HK-2 (cell line): Measurements from ENCODE around the gene FCRLA.
A peak's percentile ranks its signal among the peaks of the same experiment; 100 is the strongest.
"Not testable (repeated sequence)": the region's sequence is repeated elsewhere in the genome, so short reads cannot be mapped to it uniquely, and the experiment has no call there.

ENCODE experiments used
- DNase-seq: peaks from one replicate; pipeline ENCODE4 v3.0.0-alpha.2; 2018; ENCODE audit not compliant: unreplicated experiment

Gene FCRLA

DNA sequence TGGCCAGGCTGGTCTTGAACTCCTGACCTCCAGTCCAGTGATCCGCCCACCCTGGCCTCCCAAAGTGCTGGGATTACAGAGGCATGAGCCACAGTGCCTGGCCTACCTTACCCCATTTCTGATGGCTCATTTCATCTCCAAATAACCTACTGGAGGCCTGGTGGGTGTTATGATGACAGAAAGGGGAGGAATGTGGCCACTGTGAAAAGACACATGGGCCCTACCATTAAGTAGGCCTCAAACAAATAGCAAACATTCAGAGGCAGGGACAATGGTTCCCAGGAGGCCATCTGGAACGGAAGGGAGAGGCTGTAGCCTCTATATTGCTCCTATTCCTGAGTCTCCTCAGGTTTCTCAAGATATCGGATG lies 932 bp upstream of the FCRLA start:
- no peak for DNase-seq

DNA sequence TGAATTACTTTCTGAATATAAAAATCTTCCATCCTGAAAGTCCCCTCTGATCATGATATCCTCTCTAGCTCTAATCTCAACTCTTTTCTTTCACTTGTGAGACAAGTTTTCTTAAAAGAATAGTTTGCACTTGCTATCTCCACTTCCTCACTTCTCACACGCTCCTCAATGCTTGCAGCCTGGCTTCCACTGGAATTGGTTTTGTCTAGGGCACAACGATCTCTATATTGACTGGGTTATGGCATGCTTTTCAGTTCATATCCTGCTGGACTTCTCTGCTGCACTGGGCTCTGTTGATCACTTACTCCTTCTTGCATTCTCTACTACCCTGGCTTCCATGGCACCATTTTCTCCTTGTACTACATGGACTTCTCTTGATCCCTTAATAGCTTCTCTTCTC lies 474 bp downstream of the FCRLA start:
- DNase-seq = no peak

DNA sequence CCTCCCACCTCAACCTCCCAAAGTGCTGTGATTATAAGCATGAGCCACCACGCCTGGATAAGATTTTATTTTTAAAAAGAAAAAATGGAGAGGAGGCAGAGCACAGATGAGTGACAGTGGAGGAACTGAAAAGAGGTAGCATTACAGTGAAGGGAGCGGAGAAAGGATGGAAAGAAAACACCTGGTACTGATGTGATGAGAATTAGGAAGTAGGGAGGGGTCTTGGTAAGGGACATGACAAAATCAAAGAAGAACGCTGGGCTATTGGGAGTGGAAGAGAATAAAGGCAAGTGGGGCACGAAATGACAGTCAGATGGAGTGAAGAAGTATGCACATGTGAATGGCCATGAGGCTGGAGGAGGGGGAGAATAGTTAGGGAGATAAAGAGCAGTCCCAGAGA lies 2.3 kb downstream of the FCRLA start:
- no peak for DNase-seq

DNA sequence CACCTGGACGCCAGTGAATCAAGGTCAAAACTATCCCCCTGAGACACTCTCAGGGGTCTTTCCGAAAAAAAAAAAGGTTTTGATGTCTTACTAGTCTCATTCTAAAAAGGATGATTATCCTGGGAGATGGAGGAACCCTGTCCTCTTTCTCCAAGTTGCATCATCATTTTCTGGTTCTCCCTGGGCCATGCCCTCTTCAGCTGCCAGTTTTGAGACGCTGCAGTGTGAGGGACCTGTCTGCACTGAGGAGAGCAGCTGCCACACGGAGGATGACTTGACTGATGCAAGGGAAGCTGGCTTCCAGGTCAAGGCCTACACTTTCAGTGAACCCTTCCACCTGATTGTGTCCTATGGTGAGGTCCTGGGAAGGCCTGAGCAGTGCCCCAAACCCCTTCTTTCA lies 3.5 kb downstream of the FCRLA start:
- DNase-seq = no peak

DNA sequence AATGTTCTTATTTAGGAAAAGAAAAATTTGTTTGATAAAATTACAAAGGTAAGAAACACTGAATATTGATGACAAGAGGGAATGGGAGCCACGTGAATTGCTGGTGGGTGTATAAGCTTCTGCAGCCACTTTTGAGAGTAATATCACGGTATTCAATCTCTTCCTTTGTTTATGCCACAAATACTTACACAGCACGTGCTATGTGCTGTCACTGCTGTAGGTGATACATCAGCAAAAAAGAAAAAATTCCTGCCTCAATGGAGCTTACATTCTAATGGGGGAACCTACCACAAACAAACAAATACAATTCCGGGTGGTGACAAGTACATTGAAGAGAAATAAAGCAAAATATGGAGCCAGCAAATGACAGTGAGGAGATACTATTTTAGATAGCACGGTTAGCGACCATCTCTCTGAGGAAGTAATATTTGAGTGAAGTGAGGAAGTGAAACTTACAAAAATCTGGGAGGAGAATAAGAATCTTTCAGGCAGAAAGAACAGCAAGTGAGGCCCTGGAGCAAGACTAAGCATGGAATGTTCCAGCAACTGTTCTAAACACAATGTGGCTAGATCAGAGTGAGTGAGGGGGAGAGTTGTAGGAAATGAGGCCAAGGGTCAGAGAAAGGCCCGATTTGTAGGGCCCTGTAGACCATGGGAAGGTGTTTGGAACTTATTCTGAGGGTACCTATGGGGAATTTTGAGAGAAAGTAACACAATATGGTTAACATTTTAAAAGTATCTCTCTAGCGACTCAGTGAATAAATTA lies 11.7 kb downstream of the FCRLA start:
- no peak for DNase-seq

DNA sequence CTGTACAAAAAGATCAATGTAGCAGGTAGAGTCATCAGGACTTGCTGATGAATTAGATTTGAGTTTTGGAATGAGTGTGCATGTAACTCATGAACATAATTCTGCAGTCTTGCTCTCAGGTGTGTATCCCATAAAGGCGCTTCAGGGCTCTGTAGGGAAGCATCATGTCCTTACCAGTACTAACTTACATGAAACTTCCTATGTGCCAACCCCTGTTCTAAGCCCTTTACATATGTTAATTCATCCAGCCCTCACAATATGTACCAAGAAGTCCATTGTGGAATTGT lies 12.2 kb downstream of the FCRLA start:
- no peak for DNase-seq

DNA sequence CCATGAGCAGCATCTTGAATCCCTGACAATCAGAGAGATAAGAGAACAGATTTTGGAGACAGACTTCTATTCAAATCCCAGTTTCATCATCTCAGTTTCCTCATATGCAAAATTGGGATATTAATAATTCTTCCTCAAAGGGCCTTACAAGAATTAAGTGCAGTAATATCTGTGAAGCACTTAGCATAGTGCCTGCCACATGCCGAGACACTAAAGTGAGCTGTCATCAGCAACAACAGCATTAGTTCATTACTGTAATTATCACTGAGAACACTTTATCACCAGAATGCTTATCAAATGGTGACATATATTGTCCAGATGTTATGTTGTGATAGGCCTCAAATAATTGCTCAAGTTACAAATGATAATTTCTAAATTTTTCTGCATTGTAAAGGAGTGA lies 13.4 kb downstream of the FCRLA start:
- DNase-seq = no peak

DNA sequence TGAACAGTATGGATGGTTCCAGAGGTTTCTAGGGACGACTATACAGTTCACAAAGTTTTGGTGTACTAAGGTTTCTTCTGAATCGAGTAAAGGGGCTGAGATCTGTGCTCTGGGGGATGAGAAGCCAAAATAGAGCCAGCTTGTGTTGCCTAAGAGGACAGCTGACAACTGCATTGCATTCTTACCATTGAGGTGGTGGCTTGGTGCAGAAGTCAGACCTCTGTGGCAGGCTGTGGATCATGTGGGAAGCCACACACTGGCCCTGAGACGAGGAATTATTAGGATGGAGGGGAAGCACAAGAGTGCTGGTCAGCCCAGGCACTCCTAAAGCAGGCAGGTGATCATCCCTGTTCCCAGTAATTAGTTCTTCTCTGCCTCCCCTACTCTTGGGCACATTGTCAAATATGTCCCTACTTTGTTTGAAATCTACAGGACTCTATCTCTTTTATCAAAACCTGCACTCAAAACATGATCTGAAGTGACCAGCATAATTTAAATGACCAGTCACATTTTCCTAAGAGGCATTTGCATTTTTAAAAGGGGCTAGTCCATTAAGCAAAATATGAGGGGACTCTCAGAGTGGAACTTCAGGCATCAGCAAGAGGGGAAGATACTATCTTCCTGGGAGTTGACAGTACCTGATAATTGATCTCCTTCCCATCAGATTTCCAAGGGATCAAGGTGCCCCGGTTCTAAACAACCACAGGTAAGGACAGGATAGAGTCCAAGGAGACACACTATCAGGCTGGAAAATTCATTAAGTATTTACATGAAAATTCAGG lies 14.1 kb downstream of the FCRLA start, which contains the start of gene FCRLB:
Gene FCRLB (plus strand): TSS at position 589 of the 782 bp plus-strand sequence. CDS start 1,129 bp downstream, outside the sequence.
- DNase-seq = no peak

DNA sequence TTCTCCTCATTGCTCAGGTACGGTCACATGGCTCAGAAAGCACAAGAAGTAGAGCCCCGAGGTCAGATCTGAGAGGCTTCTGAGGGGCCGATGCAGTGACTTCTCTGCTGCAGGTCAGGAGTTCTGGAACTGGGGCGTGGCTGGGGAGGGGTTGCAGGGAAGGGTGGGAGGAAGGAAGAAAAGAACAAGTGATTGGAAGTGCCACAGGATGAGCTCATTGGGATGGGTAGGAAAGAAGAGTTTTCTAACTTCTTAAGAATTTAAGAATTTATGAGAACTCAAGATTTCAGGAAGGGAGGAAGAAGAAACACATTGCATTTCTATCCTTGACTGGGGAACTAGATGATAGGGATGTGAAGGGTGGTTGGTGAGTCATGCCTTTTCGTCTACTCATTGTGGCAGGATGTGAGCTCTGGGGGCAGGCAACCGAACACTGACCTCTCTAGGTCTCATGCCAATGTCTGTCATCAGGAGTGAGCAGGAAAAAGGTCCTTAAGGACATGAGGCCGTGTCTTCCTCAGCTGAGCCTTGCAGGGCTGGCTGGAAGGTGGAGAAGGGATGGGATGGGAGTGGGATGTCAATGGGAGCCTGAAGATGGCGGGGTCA lies 14.8 kb downstream of the FCRLA start:
- DNase-seq = peak; percentile 45

DNA sequence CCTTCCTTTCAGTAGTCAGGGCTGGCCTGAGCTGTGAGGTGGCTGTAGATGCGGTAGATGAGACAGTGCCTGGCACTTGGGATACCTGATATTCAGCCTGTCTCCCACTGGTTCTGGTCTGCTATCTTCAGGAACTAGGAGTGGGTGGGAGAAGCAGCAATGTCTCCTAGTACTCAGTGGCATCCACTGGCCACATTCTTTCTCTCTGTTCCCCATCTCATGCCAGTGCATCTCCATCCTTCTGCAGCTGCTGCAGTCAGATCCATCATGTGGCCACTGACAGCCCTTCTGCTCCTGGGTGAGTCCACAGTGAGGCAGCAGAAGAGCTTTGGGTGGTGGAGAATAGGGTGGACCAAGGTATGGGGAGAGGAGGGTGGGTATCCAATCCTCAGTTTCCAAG lies 15.4 kb downstream of the FCRLA start:
- DNase-seq = no peak

DNA sequence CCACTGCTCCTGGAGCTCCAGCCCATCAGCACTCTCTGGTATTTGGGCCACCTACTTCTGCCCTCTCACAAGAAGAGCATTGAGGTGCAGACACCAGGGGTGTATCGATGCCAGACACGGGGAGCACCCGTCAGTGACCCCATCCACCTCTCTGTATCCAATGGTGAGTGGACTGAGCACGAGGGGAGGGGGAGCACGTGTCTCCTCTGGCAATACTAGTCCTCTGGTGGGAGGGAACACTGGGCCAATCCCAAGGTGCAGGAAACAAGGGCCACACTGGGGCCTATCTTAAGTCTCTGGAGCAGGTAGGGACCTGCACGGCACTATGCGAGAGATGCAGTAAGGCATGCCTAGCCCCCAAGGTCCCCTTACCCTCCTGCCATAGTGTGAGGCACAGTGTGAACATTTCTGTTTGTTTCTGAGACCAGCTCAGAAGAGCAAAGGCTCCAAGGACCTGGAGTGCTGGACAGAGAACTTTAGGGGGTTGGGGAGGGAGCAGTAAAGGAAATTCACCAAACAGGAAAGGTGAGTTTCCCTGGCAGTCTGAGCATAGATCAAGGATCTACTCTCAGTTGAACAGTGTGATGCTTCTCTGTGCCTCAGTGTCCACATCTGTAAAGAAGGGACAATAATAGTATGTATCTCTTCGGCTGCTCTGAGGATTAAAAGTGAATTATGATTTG lies 16.6 kb downstream of the FCRLA start:
- DNase-seq = no peak

DNA sequence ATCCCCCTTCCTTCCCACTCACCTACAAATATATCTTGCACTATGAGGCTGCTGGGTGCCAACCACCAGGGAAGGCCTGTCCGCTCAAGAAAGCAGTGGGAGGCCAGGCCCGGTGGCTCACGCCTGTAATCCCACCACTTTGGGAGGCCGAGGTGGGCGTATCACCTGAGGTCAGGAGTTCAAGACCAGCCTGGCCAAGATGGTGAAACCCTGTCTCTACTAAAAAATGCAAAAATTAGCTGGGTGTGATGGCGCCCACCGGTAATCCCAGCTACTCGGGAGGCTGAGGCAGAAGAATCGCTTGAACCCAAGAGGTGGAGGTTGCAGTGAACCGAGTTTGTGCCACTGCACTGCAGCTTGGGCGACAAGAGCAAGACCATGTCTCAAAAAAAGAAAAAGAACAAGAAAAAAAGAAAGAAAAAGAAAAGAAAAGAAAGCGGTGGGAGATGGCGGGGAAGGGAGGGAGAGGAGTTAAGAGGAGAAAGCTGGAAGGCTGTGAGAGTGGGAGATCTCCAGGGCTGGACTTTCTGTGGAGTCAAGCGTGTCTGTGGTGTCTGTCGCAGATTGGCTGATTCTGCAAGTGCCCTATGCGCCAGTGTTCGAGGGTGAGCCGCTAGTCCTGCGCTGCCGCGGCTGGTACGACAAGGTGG lies 18.4 kb downstream of the FCRLA start:
- DNase-seq = not testable (repeated sequence)

DNA sequence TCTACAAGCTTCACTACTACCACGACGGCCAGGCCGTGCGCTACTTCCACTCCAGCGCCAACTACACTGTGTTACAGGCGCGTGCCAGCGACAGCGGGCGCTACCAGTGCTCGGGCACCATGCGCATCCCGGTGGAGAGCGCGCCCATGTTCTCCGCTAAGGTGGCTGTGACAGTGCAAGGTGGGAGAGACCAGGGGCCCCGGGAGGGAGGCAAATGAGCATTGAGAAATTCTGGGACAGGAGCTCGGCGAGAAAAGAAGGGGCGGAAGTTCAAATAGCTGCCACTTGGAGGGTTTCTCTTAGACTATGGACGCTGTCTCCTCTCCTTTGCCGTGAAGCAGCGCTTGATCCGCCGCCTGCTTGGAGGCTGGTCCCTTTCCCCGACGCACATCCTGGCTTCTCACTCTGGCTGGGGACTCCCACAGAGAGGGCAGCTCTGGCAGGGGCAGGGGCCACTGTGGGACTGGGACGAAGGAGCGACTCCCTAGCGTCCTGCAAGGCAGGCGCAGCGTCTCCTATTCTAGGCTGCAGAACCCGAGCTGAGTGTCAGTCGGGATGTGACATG lies 19.0 kb downstream of the FCRLA start:
- DNase-seq = peak; percentile 41

DNA sequence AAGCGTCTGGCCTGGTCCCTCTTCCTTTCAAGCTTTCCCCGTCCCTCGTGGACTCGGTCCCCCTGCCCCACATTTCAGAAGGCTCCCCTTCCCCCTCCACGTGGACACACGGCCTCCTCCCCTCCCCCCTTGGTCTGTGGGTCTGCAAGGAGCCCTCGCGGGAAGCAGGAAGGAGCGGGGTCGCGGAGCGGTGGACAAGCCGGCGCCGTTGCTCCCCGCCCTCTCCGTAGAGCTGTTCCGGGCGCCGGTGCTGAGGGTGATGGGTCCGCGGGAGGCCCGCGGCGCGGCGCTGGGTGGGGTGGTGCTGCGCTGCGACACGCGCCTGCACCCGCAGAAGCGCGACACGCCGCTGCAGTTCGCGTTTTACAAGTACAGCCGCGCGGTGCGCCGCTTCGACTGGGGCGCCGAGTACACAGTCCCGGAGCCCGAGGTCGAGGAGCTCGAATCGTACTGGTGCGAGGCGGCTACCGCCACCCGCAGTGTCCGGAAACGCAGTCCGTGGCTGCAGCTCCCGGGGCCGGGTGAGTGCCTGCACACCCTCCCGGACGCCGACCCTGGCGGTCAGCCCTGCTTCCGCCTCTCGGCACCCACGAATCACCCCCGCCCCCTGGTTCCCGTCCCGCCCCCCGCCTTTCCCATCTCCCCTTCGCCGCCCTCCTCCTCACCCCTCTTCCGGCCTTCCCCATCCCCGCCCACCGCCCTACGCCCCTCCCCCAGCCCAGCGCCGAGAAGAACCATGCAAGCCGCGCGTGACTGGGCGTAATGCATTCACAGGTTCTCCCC lies 19.6 kb downstream of the FCRLA start:
- peak; percentile 88 for DNase-seq

DNA sequence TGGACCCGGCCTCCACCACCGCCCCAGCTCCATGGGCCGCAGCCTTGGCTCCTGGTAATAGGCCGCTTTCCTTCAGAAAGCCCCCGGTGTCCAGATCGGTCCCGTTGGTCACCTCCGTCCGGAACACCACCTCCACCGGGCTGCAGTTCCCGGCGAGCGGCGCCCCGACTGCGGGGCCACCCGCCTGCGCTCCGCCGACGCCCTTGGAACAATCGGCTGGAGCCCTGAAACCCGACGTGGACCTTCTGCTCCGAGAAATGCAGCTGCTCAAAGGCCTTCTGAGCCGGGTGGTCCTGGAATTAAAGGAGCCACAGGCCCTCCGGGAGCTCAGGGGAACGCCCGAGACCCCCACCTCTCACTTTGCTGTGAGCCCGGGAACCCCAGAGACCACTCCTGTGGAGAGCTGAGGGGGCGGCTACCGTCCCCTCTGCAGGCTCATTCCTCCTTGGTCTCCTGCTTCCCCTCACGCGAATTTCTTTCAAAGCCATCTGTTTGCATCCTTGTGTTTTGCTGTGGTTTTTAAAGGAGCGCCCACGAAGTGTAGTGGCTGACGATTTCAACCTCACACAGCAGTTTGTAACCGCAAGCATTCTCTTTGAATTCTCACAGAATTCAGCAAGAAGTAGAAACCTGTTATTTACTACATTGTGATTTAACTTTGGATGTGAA lies 20.4 kb downstream of the FCRLA start:
- DNase-seq = no peak

DNA sequence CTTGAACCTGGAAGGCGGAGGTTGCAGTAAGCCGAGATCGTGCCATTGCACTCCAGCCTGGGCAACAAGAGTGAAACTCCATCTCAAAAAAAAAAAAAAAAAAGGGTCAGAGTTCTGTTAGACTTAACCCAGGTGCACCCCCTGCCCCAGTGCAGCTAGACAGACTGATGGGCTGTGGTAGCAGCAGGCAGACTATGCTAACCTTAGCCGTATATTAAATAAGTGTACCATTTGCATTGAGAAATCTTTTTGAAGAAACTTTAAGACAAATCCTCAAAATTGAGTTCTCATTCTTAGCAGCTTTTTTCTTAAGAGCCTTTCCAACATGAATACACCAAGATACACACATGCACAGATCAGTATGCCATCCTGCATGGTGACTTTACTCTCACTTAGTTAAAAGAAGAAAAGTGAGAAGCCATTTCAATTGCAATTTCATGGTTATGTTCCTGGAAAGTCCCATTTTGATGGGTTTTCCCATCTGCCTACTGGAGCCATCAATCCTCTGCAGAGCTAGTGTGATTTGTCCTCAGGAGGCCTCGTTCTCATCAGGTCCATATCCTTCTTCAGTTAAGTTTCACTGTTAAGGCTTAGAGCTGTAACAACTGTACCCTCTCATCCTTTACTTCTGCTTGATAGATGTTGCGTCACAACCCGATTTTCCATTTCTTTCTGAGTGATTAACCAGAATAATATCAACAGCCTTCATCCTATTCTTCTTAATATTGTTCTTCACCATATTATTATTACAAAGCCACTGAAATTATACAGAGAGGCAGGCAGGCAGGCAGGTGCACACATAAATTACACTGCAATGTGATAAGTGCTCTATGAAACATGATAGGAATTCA lies 21.6 kb downstream of the FCRLA start:
- no peak for DNase-seq

DNA sequence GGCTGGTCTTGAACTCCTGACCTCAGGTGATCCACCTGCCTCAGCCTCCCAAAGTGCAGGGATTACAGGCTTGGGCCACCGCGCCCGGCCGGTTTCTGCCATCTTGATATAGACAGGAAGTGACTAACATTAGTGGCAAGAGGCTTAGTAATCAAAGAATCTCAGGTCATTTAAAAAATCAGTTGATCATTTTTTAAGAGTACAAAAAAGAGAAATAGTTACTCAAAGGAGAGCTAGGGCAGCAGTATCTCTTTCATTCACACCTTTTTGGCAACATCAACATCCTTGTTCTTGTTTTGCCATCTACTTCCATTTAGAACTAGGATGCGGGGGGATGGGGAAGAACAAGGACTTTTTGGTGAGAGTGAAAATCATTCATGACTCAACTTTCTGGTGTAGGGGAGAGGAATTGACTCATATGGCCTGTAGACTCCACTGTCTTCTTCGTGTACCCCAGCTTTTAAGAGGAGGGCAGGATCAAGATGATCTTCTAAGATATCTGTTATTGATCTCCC lies 23.1 kb downstream of the FCRLA start:
- no peak for DNase-seq

DNA sequence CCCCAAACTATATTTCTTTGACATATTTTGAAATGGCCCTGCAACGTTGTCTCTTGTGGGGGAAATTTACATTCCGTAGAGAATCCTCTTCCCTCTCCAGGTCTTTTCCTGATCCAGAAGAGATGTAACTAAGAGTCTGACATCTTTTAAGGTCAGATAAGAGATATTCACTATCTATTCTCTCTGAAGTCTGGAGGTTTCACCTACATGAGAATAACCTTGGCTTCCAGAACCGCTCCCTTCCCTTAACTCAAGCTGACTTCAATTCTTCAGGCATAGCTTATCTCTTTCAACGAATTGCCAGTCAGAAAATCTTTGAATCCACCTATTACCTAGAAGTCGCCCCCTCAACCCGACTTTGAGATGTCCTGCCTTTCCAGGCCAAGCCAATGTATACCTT lies 24.2 kb downstream of the FCRLA start:
- no peak for DNase-seq
